K562 (cell line): Measurements from ENCODE around the gene RAB41. TPM values are rescaled to one million over a fixed set of nuclear protein-coding genes. Genes with fewer than 3 reads are reported as not detected.
A peak's percentile ranks its signal among the peaks of the same experiment; 100 is the strongest.

Experiments
- CHCHD3 ChIP-seq: fragments of 250-450 bp; sonication (Bioruptor Pico); IDR thresholded peaks from 2 replicates; pipeline ENCODE4 v2.1.2; 2022; ENCODE audit warnings: mild to moderate bottlenecking
- ETS1 ChIP-seq: conservative IDR thresholded peaks from 2 replicates; pipeline ENCODE4 v1.6.1; 2011; ENCODE audit warnings: low read depth, mild to moderate bottlenecking, low read length; ENCODE audit not compliant: control insufficient read depth
- GABPB1 ChIP-seq: sonication (generic); formaldehyde crosslinking; IDR thresholded peaks from 2 replicates; pipeline ENCODE4 v1.8.0; 2022; ENCODE audit warnings: mild to moderate bottlenecking, missing genetic modification reagents
- MCM3 ChIP-seq: fragments of 450-650 bp; IDR thresholded peaks from 2 replicates; pipeline ENCODE4 v1.6.1; 2016
- MTA3 ChIP-seq: fragments of 450-650 bp; formaldehyde crosslinking; IDR thresholded peaks from 2 replicates; pipeline ENCODE4 v1.6.1; 2017; ENCODE audit warnings: mild to moderate bottlenecking, borderline replicate concordance
- PKNOX1 ChIP-seq: fragments of 450-650 bp; IDR thresholded peaks from 2 replicates; pipeline ENCODE4 v1.6.1; 2016
- SREBF2 ChIP-seq: sonication (generic); formaldehyde crosslinking; IDR thresholded peaks from 2 replicates; pipeline ENCODE4 v1.4.0; 2020; ENCODE audit warnings: mild to moderate bottlenecking, missing genetic modification reagents
- TAF9B ChIP-seq: fragments of 450-650 bp; IDR thresholded peaks from 2 replicates; pipeline ENCODE4 v1.6.1; 2018; ENCODE audit warnings: mild to moderate bottlenecking; ENCODE audit not compliant: partially characterized antibody
- TBL1XR1 ChIP-seq, 2 experiments: IDR thresholded peaks; 2 replicates each; pipeline ENCODE4 v1.6.1; 2012; ENCODE audit warnings: improper control_type of control experiment in 2 of 2, low read length in 2 of 2, mild to moderate bottlenecking in 1 of 2
- ZBED1 ChIP-seq: IDR thresholded peaks from 2 replicates; pipeline ENCODE4 v1.6.1; 2014
- ZBTB2 ChIP-seq: fragments of 450-650 bp; IDR thresholded peaks from 2 replicates; pipeline ENCODE4 v1.6.1; 2016; ENCODE audit warnings: antibody characterized with exemption
- ZFPM2 ChIP-seq: fragments of 250-450 bp; sonication (Bioruptor Pico); IDR thresholded peaks from 2 replicates; pipeline ENCODE4 v1.5.1; 2022; ENCODE audit warnings: mild to moderate bottlenecking
- ZNF175 ChIP-seq: fragments of 200-800 bp; sonication (Bioruptor generic); IDR thresholded peaks from 2 replicates; pipeline ENCODE4 v1.6.1; 2016; ENCODE audit warnings: low read depth, mild to moderate bottlenecking, missing genetic modification characterization, missing compliant biosample characterization
- ZNF318 ChIP-seq, 2 experiments: fragments of 450-650 bp; IDR thresholded peaks; 2 replicates each; pipeline ENCODE4 v1.6.1; 2016; ENCODE audit warnings: mild to moderate bottlenecking in 2 of 2, borderline replicate concordance in 1 of 2, low read depth in 1 of 2, moderate library complexity in 1 of 2
- ZNF695 ChIP-seq: fragments of 450-650 bp; formaldehyde crosslinking; IDR thresholded peaks from 2 replicates; pipeline ENCODE4 v1.4.0; 2020; ENCODE audit warnings: mild to moderate bottlenecking, moderate library complexity
- polyA plus RNA-seq, 8 experiments: library from polyadenylated mRNA; depleted of rRNA in 4 of 8; stranded (reverse) in 5 of 8; unstranded in 3 of 8; fragments of >200 nt; fragmentation: Nextera tagmentation in 2 of 8; fragmentation: Illumina TruSeq in 1 of 8; extraction: Ambion mirVana in 2 of 8; extraction: Trizol in 1 of 8; gene quantifications; 2 replicates each; pipeline versions ENCODE4 v1.2.1 to v1.2.3, GENCODE V29; 2011 to 2014; ENCODE audit warnings: inconsistent platforms in 1 of 8, missing spikeins in 1 of 8
- total RNA-seq, 7 experiments: library from RNA; depleted of rRNA in 6 of 7; stranded (reverse); fragments of >200 nt in 6 of 7; fragmentation: Illumina TruSeq in 2 of 7; extraction: Trizol in 2 of 7; gene quantifications; 2 replicates each; pipeline versions ENCODE4 v1.2.1 to v1.2.3, GENCODE V29; 2011 to 2021; ENCODE audit warnings: low replicate concordance in 1 of 7

RAB41 gene
- total and polyA plus RNA-seq, 9 of the 15 experiments (the other 6 are each of a cell fraction or from before 2014, with no cell fraction given), result 0.08 TPM; not detected in 8

- TF ChIP-seq ETS1, result 0 out of 2 replicates have a peak, but pooled peaks have one; percentile 26
- TF ChIP-seq ZBTB2, result peak; percentile 61; the same call in 1 of the 2 replicates
- TF ChIP-seq ZNF175 (CRISPR knock-in tag), result no peak
- no peak for TF ChIP-seq ZBED1
- TF ChIP-seq CHCHD3 (CRISPR knock-in tag), result no peak
- TF ChIP-seq TBL1XR1 (IDR thresholded peaks at IDR 0.05; ENCODE audit: low read length in 2 of 2), result 0 out of 4 replicates have a peak, but pooled peaks of 1 of the 2 experiments have one; percentile 11
- peak; percentile 54 for TF ChIP-seq TAF9B
- TF ChIP-seq PKNOX1, result no peak
- TF ChIP-seq MCM3, result no peak
- TF ChIP-seq MTA3, result no peak
- TF ChIP-seq SREBF2 (CRISPR knock-in tag), result no peak
- no peak for TF ChIP-seq ZNF318 (IDR thresholded peaks at IDR 0.05; ENCODE audit: borderline replicate concordance in 1 of 2, low read depth in 1 of 2)
- no peak for TF ChIP-seq ZFPM2 (CRISPR knock-in tag)
- TF ChIP-seq GABPB1 (CRISPR knock-in tag), result peak; percentile 69; the same call in 1 of the 2 replicates
- no peak for TF ChIP-seq ZNF695 (CRISPR knock-in tag)
Measured at GRCh38 chrX:70289793-70290770, 8.1 kb downstream of the RAB41 start, which contains the start of the genes KIF4A and PDZD11 (continued).
